ENCODE data around the gene BZW1.

Gene BZW1

DNA sequence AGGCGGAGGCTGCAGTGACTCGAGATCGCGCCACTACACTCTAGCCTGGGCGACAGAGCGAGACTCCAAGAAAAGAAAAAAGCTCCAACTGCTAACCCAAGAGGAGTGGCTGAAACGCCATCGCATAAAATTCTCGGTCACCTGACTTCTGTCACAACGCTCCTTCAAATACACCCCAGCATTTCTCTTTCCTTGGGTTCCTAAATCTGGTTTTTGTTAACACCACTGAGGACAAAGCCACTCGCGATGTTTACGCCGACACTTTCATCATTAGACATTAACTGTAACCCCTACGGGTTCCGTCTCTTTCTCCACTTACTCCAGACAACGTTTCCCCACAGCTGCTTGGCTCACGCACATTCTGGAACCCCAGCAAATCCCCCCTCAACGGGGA, 52.1 kb downstream of the BZW1 start:
- Histone ChIP-seq H3K36me3 (ENCODE audit: insufficient read depth, low read length) (peaks cover 5% of the 10 kb centered on the region; the same call in 1 of the 2 replicates), H3K4me1 (ENCODE audit: insufficient read depth, low read length) (peaks cover 6% of the 10 kb centered on the region; the same call in 1 of the 2 replicates)

GRCh38 chr2:200864176-200865034, 52.7 kb downstream of the BZW1 start, which contains the start of gene CLK1:
Gene CLK1 (minus strand): TSS chr2:200864658. CDS start chr2:200861862, 2,796 bp downstream.
- Histone ChIP-seq H3K9me3 (ENCODE audit: control insufficient read depth, insufficient read depth, low read length) (no peaks in the 10 kb centered on the region), H3K36me3 (ENCODE audit: insufficient read depth, low read length) (peaks cover 4% of the 10 kb centered on the region; the same call in 1 of the 2 replicates), H3K9ac (ENCODE audit: low read depth, low read length) (peak within 1 kb of the TSS; percentile 100), H3K4me1 (ENCODE audit: insufficient read depth, low read length) (peaks cover 6% of the 10 kb centered on the region; the same call in 1 of the 2 replicates)

More for the DNA sequence above, 52.1 kb downstream of the BZW1 start:
- Histone ChIP-seq H3K9ac (ENCODE audit: low read depth, low read length) (peak overlapping the region; percentile 100), H3K9me3 (ENCODE audit: control insufficient read depth, insufficient read depth, low read length) (no peaks in the 10 kb centered on the region)

DNA sequence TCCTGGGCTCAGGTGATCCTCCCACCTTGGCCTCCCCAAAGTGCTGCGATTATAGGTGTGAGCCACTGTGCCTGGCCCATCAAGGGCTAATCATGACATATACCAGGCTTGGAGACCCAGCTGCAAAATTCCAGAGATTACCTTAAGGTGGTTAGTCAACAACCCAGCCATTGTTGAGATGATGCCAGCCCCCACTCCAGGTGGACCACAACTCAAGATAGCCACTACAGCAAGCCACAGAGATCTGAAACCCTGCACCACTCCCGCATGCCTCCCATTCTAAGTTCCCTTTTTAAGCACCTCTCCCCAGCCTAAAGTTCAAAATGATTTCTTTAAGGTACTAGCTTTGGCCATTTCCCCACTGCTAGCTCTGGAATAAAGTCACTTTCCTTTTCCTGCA, 57.3 kb downstream of the BZW1 start:
- Histone ChIP-seq H3K9me3 (ENCODE audit: control insufficient read depth, insufficient read depth, low read length) (no peaks in the 10 kb centered on the region), H3K9ac (ENCODE audit: low read depth, low read length) (no peak overlapping the region), H3K36me3 (ENCODE audit: insufficient read depth, low read length) (no peaks in the 10 kb centered on the region), H3K4me1 (ENCODE audit: insufficient read depth, low read length) (no peaks in the 10 kb centered on the region)

- H3K9ac ChIP-seq (ENCODE audit: low read depth, low read length) = no peak overlapping the region
- no peaks in the 10 kb centered on the region for H3K4me1 ChIP-seq (ENCODE audit: insufficient read depth, low read length)
- H3K36me3 ChIP-seq (ENCODE audit: insufficient read depth, low read length) = 0 out of 2 replicates have a peak, but pooled peaks cover 5% of the 10 kb centered on the region
- no peaks in the 10 kb centered on the region for H3K9me3 ChIP-seq (ENCODE audit: control insufficient read depth, insufficient read depth, low read length)
Measured at GRCh38 chr2:200871151-200871550, 59.4 kb downstream of the BZW1 start.

DNA sequence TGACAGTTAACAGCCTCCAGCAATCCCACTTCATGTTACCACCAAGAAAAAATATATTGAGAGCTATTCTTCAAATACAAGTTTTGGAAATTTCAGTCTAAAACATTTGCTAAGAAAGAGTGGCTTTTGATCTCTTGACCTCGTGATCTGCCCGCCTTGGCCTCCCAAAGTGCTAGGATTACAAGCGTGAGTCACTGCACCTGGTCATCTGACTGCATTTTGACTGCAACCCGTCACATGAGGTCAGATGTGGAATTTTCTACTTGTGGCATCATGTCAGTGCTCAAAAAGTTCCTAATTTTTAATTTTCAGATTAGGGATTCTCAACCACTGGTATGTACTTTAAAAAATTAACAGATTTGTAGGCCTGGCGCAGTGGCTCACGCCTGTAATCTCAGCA, 61.9 kb downstream of the BZW1 start:
- H3K36me3 ChIP-seq (ENCODE audit: insufficient read depth, low read length) = peaks cover 12% of the 10 kb centered on the region; the same call in 1 of the 2 replicates
- H3K9ac ChIP-seq (ENCODE audit: low read depth, low read length) = no peak overlapping the region
- H3K9me3 ChIP-seq (ENCODE audit: control insufficient read depth, insufficient read depth, low read length) = no peaks in the 10 kb centered on the region
- no peaks in the 10 kb centered on the region for H3K4me1 ChIP-seq (ENCODE audit: insufficient read depth, low read length)
